ENCODE data around the gene C18orf63. TPM values are rescaled to one million over a fixed set of nuclear protein-coding genes. Genes with fewer than 3 reads are reported as not detected.
A peak's percentile ranks its signal among the peaks of the same experiment; 100 is the strongest.

C18orf63 gene
- total RNA-seq, 1 experiment from 2014 or later: not detected

DNA sequence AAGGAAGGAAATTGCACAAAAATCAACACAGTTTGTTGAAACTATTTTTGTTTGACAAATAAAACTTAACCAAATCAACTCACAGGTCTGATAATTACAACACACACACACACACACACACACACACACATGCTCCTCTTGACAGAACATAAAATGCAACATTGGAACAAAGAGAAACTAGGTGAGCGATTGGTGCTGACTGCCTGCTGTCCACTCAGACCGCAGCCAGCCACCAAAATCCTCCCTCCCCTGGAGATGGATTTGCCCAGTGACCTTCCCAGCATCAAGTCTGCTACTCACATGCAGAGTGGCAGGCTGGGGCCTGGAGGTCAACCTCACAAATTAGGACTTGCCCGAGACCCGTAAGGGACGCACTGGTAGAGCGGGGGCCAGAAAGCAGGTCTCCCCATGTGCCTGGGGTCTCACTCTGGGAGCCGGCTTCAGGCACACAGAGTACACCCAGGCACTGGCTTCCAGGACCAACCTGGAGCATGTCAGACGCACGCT lies 80.1 kb downstream of the C18orf63 start (continued):
- no peak for TF ChIP-seq KAT7 (CRISPR knock-in tag; IDR thresholded peaks at IDR 0.05; ENCODE audit: borderline replicate concordance)
- no peak for TF ChIP-seq FOXJ3 (CRISPR knock-in tag; IDR thresholded peaks at IDR 0.05; ENCODE audit: borderline replicate concordance)
- no peak for TF ChIP-seq NFE2L1 (CRISPR knock-in tag; IDR thresholded peaks at IDR 0.05)
- no peak for TF ChIP-seq OVOL2 (CRISPR knock-in tag; IDR thresholded peaks at IDR 0.05; ENCODE audit: borderline replicate concordance)
- TF ChIP-seq JAZF1 (CRISPR knock-in tag; IDR thresholded peaks at IDR 0.05): no peak
- no peak for TF ChIP-seq ATF1 (CRISPR knock-in tag; IDR thresholded peaks at IDR 0.05)
- TF ChIP-seq, protein P1, sequence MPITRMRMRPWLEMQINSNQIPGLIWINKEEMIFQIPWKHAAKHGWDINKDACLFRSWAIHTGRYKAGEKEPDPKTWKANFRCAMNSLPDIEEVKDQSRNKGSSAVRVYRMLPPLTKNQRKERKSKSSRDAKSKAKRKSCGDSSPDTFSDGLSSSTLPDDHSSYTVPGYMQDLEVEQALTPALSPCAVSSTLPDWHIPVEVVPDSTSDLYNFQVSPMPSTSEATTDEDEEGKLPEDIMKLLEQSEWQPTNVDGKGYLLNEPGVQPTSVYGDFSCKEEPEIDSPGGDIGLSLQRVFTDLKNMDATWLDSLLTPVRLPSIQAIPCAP (CRISPR knock-in tag; IDR thresholded peaks at IDR 0.05): no peak

DNA sequence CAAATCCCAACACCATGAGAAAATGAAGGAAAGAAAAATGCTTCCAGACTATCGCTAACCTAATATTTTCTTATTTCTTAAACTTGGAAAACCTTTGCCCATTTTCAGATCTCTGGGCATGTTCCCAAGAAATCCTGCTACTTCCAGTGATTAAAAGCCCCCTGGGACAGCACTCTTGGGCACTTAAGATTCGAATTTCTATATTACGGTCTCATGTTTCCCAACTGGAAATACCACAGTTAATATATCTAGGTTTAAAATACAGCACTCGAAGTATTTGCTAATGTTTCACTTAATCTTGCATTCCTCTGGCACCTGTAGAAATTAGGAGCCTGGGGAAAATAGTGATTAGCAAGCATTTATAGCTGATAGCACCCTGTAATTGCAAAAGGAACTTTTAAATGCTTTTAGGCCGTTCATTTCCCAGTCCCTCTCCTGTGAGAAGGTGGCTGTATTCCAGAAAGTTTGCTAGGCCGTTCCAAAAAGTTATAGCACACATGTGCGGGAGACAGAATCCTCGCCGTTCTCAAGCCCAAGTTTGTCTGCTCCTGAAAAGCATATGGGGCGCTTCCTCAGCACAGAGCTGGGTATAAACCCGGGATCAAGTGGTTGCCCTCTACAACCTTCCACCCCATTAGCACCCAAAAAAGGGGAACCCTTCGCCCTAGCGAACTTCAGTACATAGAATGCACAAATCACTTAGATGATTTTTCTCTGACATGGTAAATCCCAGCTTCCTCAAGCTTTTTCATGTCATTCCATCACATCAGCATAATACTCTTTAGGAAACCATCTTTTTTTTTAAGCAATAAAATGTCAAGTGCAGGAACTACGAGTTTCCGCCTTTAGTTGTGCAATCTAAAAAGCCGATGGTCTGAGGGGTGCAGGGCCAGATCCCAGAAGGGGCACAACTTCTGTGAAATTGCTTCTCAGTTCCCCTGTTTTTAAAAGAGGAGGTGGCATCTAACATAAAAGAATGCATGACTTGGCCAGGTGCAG lies 80.8 kb downstream of the C18orf63 start:
- DNase-seq (ENCODE audit: low spot score) (no peak), ATAC-seq (no peak)
- Mint-ChIP-seq H3K4me1 (0 out of 2 replicates have a peak, but pooled peaks cover 6% of the 10 kb centered on the region), H3K27me3 (ENCODE audit: low read depth) (no peaks in the 10 kb centered on the region; the same call in 1 of the 2 replicates), H3K9me3 (no peaks in the 10 kb centered on the region), H3K27ac (0 out of 2 replicates have a peak overlapping the region, but pooled peaks have one; percentile 15), H3K36me3 (no peaks in the 10 kb centered on the region), H3K4me3 (no peak overlapping the region)
- POLR2A ChIA-PET: no interaction called here
- CTCF ChIA-PET: interaction anchor here (1.9 kb wide), 1 partner anchor 97 kb away, joined by 5 read pairs; no protein-coding TSS in a partner anchor
- TF ChIP-seq GABPB1 (CRISPR knock-in tag; IDR thresholded peaks at IDR 0.05): no peak
- no peak for TF ChIP-seq SOX15 (CRISPR knock-in tag; IDR thresholded peaks at IDR 0.05)
- TF ChIP-seq, protein P2, sequence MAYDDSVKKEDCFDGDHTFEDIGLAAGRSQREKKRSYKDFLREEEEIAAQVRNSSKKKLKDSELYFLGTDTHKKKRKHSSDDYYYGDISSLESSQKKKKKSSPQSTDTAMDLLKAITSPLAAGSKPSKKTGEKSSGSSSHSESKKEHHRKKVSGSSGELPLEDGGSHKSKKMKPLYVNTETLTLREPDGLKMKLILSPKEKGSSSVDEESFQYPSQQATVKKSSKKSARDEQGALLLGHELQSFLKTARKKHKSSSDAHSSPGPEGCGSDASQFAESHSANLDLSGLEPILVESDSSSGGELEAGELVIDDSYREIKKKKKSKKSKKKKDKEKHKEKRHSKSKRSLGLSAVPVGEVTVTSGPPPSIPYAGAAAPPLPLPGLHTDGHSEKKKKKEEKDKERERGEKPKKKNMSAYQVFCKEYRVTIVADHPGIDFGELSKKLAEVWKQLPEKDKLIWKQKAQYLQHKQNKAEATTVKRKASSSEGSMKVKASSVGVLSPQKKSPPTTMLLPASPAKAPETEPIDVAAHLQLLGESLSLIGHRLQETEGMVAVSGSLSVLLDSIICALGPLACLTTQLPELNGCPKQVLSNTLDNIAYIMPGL (CRISPR knock-in tag; IDR thresholded peaks at IDR 0.05): no peak
- no peak for TF ChIP-seq EMX1 (CRISPR knock-in tag; IDR thresholded peaks at IDR 0.05)
- TF ChIP-seq, protein P3, sequence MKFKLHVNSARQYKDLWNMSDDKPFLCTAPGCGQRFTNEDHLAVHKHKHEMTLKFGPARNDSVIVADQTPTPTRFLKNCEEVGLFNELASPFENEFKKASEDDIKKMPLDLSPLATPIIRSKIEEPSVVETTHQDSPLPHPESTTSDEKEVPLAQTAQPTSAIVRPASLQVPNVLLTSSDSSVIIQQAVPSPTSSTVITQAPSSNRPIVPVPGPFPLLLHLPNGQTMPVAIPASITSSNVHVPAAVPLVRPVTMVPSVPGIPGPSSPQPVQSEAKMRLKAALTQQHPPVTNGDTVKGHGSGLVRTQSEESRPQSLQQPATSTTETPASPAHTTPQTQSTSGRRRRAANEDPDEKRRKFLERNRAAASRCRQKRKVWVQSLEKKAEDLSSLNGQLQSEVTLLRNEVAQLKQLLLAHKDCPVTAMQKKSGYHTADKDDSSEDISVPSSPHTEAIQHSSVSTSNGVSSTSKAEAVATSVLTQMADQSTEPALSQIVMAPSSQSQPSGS (CRISPR knock-in tag; IDR thresholded peaks at IDR 0.05; ENCODE audit: borderline replicate concordance, low read depth): no peak

DNA sequence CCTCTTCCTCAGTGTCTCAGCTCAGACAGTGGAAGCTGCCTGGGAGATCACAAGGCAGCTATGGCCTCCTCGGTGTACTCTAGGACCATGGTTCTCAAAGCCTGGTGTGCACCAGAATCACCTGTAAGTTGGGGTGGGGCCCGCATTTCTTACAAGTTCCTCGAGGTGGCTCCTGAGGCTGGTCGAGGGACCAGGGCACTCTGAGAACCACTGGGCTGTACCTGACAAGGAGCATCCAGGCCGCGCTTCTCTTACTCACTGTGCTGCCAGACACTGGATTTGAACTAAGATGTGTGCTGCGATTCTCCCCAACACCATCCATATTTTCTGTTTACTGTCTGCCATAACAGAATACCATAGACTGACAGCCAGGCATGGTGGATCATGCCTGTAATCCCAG lies 81.9 kb downstream of the C18orf63 start:
- H3K27me3 Mint-ChIP-seq (ENCODE audit: low read depth): no peaks in the 10 kb centered on the region; the same call in 1 of the 2 replicates
- TF ChIP-seq ZNF263 (CRISPR knock-in tag; IDR thresholded peaks at IDR 0.05; ENCODE audit: low read depth): no peak
- no peak for TF ChIP-seq EMX1 (CRISPR knock-in tag; IDR thresholded peaks at IDR 0.05)
- TF ChIP-seq, protein P4, sequence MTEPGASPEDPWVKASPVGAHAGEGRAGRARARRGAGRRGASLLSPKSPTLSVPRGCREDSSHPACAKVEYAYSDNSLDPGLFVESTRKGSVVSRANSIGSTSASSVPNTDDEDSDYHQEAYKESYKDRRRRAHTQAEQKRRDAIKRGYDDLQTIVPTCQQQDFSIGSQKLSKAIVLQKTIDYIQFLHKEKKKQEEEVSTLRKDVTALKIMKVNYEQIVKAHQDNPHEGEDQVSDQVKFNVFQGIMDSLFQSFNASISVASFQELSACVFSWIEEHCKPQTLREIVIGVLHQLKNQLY (CRISPR knock-in tag; IDR thresholded peaks at IDR 0.05): no peak
- no peak for TF ChIP-seq ZNF317 (CRISPR knock-in tag; IDR thresholded peaks at IDR 0.05; ENCODE audit: borderline replicate concordance, low read depth)
- TF ChIP-seq, protein P5, sequence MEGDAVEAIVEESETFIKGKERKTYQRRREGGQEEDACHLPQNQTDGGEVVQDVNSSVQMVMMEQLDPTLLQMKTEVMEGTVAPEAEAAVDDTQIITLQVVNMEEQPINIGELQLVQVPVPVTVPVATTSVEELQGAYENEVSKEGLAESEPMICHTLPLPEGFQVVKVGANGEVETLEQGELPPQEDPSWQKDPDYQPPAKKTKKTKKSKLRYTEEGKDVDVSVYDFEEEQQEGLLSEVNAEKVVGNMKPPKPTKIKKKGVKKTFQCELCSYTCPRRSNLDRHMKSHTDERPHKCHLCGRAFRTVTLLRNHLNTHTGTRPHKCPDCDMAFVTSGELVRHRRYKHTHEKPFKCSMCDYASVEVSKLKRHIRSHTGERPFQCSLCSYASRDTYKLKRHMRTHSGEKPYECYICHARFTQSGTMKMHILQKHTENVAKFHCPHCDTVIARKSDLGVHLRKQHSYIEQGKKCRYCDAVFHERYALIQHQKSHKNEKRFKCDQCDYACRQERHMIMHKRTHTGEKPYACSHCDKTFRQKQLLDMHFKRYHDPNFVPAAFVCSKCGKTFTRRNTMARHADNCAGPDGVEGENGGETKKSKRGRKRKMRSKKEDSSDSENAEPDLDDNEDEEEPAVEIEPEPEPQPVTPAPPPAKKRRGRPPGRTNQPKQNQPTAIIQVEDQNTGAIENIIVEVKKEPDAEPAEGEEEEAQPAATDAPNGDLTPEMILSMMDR (IDR thresholded peaks at IDR 0.05): no peak
- no peak for TF ChIP-seq NR3C1 (CRISPR knock-in tag; conservative IDR thresholded peaks at IDR 0.05; ENCODE audit: low read depth)
- TF ChIP-seq, protein P6, sequence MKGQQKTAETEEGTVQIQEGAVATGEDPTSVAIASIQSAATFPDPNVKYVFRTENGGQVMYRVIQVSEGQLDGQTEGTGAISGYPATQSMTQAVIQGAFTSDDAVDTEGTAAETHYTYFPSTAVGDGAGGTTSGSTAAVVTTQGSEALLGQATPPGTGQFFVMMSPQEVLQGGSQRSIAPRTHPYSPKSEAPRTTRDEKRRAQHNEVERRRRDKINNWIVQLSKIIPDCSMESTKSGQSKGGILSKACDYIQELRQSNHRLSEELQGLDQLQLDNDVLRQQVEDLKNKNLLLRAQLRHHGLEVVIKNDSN (CRISPR knock-in tag; IDR thresholded peaks at IDR 0.05): no peak
- no peak for TF ChIP-seq TEAD1 (CRISPR knock-in tag; IDR thresholded peaks at IDR 0.05)
- no peak for TF ChIP-seq GTF2I (CRISPR knock-in tag; conservative IDR thresholded peaks at IDR 0.05)
- no peak for TF ChIP-seq CBFB (CRISPR knock-in tag; IDR thresholded peaks at IDR 0.05; ENCODE audit: low read depth)
- no peaks in the 10 kb centered on the region for H3K36me3 Mint-ChIP-seq
- H3K4me1 Mint-ChIP-seq: 0 out of 2 replicates have a peak, but pooled peaks cover 6% of the 10 kb centered on the region
- H3K27ac Mint-ChIP-seq: no peak overlapping the region
- H3K9me3 Mint-ChIP-seq: no peaks in the 10 kb centered on the region
- CTCF ChIA-PET: interaction anchor here (1.9 kb wide), 1 partner anchor 96 kb away, joined by 5 read pairs; no protein-coding TSS in a partner anchor
- no peak overlapping the region for H3K4me3 Mint-ChIP-seq
- ATAC-seq: peak; percentile 41; the same call in 1 of the 2 replicates
- POLR2A ChIA-PET: no interaction called here
- peak; percentile 20 for DNase-seq (ENCODE audit: low spot score)
